ENCODE data around the gene MAPK4.

Gene MAPK4

DNA sequence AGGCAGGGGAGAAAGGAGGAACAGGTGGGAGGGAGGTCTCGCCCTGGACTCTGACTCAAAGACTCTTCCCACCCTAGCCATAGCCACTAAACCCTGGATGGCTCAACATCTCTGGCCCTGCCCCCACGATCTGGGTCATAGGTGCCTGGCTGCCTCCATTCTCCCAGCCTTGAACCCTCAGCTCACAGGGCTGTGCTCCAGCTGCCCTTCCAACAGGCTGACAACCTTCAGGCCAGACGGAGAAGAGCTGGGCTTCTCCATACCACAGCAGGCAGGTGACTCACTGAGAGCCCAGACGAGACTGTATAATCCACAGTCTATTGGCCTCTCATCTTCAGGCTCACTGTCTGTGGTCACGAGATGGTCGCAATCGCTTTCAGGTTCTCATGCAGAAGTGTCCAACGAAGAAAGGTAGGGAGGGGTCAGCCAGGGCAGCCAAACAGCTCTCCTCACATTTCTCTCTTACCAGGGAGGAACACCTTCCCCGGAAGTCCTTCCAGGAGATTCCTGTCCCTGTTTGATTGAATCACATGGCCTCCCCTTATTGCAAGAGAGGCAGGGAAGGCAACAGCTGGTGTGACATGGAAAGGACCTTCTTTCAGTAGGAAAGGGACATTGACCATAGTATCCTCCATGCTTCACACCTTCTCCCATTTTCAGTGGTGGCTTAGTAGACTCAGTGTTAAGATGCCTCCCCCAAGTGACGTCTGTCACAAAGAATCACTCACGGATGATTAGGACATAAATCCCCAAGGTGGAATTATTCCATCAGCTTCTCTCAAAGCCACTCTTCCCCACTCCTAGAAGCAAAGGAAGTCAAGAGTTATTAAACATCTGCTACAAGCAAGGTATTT, 159.8 kb downstream of the MAPK4 start:
- DNase-seq (ENCODE audit: low read depth in 2 of 2) = no peak

DNA sequence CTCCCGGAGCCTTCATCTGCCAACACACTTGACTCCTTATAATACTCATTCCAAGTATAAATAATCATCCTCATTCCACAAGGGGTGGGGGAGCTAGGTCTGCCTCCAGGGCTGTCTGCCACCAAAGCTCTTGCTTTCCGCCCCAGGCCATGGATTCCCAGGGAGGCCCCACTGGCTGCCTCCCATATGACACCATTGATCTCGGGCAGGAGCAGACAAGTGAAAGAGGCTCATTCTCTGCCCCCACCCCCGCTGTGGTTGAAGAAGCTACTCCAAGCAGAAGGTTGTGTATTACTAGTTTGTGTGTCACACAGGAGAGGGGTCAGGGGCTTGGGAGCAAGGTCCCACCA, 160.4 kb downstream of the MAPK4 start:
- no peak for DNase-seq (ENCODE audit: low read depth in 2 of 2)

DNA sequence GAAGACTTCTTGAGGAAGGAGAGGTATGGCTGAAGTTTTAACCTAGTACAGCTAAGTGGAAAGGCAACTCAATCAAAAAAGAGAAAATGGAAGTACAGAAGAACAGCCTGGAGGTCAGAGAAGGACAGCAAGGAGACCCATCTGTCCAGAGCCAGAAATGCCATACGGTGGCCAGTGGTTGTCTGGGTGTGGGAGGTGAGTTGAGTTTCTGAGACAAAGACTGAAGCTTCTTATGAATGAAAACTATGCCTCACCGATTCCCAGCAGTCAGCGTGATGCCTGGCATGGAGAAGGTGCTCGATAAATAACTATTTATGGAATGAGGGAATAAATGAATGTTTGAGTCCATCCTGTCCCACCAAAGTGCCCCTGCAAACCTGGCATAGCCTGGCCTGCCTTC, 161.1 kb downstream of the MAPK4 start:
- no peak for DNase-seq (ENCODE audit: low read depth in 2 of 2)

DNA sequence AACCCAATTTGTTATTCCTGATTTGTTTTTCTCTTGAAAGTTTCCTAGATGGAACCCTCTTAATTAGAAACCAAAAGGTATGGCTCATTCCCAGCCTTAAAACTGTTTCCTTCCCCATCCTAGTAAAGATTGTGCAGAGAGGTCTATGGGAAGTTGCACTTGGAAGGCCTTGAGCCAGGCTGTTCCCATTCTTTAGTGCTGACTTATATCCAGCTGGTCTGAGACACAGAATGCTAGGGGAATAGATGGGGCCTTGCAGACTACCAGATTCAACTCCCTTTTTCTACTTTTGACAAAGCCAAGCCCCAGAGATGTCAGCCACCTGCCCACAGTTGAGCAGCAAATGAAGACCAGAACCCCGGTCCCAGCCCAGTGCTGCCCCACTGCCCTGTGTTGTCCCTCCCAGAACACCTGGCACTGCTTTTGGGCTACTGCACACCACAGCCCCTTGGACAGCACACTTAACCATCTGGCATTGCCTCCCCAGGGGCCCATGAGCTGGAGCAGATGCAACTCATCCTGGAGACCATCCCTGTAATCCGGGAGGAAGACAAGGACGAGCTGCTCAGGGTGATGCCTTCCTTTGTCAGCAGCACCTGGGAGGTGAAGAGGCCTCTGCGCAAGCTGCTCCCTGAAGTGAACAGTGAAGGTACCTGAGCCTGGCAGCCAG, 161.7 kb downstream of the MAPK4 start:
- no peak for DNase-seq (ENCODE audit: low read depth in 2 of 2)

DNA sequence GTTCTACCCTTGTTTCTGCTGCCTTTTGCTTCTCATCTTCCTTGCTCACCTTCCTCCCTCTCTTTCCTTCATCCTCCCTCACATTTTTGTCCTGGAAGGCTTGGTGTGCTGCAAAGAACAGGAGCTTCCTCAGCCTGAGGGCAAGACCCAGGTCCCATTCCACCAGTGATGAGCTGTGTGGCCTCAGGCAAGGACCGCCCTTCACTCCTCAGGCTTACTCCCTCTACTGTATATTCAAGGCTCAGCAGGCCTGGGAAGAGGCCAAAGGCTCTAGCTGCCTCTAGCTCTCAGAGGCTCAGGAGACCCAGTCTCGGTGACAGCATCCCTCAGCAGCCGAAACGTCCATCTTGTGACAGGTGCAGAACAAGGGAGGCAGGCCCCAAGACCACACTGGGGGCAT, 162.4 kb downstream of the MAPK4 start:
- DNase-seq (ENCODE audit: low read depth in 2 of 2) = no peak

DNA sequence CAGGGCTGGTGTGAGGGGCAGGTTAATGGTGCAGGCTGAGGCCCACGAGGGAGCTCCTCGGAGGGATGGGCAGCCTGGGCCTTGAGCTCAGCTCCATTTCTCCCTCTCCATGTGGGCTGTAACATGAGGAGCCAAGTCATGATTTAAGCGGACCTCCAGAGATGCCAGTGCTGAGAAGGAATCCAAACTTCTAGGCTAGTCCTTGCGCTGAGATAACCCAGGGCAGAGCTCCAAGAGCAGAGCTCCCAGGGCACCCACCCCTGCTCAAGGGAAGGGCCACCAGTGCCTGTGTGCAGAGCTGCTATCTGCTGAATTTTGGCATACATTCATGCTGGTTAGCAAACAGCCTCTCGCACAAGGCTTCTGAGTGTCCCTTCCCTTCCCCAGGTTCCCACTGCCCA, 164.9 kb downstream of the MAPK4 start:
- DNase-seq (ENCODE audit: low read depth in 2 of 2) = no peak

DNA sequence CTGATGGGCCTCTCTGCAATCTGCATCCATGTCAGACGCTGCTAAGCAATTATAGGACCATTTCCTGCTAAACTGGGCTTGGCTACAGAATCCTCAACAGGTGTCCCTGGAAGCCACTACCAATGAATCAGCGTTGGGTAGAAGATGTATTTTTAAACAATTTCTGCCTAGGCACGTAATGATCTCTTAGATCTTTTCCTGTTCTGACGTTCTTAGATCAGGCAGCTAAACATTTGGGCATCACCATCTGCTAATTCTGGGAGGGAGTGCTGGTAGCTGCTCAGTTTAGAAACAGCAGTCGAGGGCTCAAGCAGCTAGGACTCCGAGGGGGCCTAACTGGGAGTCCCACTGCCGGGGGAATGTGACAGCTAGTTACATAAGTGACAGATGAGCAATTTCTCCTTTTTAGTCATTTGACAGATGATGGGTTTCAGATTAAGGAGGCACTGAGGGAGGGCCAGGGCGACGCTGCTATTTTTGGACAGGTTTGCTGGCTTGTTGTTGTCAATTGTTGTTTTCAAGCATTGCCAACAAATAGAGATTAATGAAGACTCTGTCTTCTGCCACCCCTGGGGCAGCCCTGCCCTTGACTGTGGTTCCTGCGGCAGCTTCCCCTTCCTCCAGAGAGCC, 167.2 kb downstream of the MAPK4 start:
- DNase-seq (ENCODE audit: low read depth in 2 of 2) = no peak

DNA sequence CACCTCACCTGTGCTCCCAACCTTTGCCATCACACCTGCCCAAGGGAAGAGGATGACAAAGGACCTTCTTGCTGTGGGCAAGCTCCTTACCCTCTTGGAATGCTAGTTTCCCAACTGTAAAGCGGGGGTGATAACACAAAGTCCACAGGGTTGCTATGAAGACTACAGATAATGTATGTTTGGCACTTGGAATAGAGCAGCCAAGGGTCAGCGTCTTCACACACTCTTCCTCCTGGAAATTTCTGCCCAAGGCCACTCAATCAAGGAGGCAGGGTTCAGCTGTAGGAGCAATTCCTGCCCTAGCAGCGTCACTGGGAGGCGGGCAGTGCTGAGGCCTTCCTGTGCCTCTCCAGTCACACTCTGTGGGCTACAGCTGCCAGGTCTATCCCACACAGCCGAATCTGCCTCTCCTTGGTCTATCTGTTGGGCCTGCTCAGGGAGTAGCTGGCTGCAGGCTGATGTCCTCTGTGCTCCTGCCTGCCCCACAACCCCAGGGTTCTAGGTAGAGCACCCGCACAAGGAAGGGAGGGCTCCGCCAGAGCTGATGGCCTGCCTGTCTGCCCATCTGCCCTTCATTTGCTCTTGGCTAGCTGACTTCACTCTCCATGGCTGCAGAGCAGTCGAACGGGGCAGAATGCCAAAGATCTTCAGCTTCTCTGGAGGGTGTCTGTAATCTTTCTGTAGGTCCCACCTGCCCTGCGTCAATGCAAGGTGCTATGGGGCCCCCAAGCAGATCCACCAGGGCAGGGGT, 168.0 kb downstream of the MAPK4 start:
- no peak for DNase-seq (ENCODE audit: low read depth in 2 of 2)

DNA sequence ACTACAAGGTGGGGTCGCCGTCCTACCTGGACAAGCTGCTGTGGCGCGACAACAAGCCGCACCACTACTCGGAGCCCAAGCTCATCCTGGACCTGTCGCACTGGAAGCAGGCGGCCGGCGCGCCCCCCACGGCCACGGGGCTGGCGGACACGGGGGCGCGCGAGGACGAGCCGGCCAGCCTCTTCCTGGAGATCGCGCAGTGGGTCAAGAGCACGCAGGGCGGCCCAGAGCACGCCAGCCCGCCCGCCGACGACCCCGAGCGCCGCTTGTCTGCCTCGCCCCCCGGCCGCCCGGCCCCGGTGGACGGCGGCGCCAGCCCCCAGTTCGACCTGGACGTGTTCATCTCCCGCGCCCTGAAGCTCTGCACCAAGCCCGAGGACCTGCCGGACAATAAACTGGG, 169.5 kb downstream of the MAPK4 start:
- DNase-seq (ENCODE audit: low read depth in 2 of 2) = no peak

DNA sequence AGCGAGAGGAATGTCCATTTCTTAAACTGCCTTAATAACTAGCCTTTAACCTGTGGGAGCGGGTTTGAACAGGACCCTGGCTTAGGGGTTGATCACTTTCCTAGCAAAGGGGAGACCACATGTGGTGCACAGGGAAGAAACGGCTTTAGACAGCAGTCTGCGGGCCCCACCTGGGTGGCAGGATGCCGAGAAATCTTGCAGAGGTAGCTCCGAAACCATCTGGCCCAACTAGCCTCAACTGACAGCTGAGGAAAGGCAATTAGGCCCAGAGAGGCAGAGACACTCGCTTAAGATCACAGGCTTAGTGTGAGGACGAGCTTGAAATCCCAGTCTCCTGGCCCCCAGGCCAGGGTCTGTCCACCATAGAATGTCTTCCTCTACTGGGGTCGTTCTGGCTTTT, 170.1 kb downstream of the MAPK4 start:
- DNase-seq (ENCODE audit: low read depth in 2 of 2) = no peak

DNA sequence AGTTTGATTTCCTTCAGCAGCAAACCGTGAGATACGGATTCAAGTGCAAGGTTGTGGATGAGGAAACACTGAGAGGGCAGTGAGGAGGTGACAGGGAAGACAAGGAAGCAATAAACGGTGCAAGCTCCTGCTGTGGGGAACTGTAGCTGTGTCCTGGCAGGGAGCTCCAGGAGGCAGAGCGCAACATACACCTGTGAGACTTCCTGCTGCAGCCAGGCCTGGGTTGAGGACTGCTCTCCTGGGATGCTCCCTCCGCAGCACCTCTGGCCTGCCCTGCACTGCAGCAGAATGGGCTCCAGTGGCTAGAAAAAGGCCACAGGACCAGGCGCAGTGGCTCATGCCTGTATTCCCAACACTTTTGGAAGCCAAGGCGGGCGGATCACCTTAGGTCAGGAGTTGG, 174.5 kb downstream of the MAPK4 start:
- DNase-seq (ENCODE audit: low read depth in 2 of 2) = no peak

DNA sequence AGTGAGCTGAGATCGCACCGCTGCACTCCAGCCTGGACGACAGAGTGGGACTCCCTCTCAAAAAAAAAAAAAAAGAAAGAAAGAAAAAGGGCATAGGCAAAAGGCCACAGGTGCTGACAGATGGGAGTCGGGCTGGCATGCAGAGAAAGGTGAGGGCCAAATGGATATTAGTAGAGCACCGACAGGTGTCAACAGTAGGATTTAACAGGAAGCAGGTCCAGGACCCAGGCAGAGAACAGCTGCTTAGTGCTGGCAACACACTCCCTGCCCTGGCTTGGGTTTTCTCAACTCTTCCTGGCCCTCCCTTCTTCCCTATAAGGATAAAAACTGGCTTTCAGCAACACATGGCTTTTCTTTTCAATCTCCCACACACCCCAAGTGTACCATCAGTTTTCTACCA, 175.0 kb downstream of the MAPK4 start:
- DNase-seq (ENCODE audit: low read depth in 2 of 2) = no peak

DNA sequence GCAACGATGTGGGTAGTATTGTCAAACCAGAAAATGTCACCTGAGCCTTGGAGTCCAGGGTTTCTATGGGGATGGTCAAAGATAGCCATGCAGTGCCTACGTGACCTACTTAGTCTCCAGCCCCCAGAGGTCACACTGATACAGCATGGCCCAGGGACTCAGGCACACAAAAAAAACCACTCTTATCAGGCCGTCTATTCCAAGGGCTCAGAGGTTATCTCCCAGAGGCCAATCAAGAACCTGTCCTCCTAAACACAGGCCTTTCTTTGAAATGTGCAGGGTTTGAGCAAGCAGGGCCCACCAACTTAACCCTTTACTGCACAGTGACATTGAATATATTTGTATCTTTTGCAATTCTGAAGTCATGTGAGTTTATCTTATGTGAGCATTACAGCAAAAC, 177.2 kb downstream of the MAPK4 start:
- DNase-seq (ENCODE audit: low read depth in 2 of 2) = no peak

DNA sequence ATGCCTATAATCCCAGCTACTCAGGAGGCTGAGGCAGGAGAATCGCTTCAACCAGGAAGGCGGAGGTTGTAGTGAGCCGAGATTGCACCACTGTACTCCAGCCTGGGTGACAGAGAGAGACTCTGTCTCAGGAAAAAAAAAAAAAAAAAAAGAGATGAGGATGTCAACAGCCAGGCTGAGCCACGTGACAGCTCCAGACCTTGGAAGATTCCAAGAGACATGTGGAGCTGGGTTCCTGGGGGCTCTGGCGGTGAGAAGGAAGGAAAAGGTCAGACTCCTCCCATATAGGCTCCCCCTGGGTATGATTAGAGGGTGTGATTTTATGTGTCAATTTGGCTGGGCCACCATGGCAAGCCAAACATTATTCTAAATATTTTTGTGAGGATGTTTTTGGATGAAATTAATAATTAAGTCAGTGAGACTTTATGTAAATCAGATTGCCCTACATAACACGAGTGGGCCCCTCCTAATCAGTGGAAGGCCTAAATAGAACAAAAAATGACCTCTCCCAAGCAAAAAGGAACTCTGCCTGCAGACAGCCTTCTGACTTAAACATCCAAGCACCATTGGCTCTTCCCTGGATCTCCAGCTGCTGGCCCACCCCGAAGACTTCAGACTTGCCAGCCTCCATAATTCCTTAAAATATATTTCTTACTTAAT, 178.3 kb downstream of the MAPK4 start:
- no peak for DNase-seq (ENCODE audit: low read depth in 2 of 2)

DNA sequence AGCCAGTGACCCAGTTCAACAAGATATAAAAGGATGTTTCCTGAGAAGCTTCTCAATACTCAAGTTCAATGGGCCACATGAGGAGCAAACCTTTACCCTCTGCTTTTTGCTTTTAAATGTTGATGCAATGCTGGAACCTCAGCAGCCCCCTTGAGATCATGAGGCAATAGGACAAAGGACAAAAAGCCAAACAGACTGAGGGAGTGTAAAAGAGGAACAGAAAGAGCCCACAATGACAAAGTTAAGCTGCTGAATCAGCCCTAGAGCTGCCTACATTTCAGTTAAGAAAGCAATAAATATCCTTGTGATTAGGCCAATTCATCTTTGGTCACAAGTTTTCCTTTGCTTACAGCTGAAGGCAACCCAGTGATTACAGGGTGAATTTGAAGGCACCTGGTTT, 183.1 kb downstream of the MAPK4 start:
- DNase-seq (ENCODE audit: low read depth in 2 of 2) = no peak

DNA sequence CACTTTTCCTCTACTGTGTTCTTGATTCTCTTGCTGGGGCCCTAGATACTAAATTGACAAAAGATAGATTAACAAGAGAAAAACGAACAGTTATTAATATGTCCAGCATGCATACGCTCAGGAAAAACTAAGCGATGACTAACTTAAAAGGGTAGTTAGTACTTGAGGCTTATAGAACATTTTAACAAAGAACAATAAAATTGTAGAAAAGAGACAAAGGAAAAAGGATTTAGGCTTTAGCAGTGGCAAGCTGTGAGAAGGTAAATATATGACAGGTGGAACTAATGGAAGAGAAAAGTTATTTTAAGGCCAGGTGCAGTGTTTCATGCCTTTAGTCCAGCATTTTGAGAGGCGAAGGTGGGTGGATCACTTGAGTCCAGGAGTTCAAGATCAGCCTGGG, 184.4 kb downstream of the MAPK4 start:
- DNase-seq (ENCODE audit: low read depth in 2 of 2) = no peak

DNA sequence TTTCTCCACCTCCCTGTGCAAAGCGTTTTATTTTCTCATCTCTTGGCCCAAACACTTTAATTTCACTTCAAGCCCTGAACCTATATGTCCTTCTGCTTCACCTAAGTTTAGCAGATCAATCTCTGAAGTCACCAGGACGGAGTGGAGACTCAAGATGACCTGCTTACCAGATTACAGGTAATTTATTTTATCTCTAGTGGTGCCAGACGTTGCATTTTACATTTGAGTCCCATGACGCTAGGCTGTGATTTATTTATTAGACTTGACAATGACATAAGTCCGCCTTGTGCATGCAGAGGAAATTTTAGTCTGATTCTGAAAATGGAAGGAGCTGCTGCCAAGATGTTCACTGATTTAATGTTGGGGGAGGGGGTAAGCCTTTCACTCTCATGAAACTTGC, 186.1 kb downstream of the MAPK4 start:
- no peak for DNase-seq (ENCODE audit: low read depth in 2 of 2)

DNA sequence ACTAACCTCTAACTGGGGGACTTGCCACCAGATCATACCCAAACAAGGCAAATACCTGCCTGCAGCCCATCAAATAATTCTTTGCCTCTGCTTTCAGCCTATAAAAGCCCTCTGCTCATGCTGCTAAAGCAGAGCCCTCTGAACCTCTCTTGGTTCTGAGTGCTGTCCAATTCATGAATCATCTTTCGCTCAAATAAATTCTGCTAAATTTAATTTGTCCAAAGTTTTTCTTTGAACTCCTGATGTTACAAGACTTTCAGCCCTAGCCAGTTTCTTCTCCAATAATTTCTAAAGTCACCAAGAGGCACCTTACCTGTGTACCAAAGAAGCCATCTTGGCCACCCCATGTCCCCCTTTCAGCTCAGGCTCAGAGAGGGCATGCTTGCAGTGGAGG, 188.0 kb downstream of the MAPK4 start:
- no peak for DNase-seq (ENCODE audit: low read depth in 2 of 2)

DNA sequence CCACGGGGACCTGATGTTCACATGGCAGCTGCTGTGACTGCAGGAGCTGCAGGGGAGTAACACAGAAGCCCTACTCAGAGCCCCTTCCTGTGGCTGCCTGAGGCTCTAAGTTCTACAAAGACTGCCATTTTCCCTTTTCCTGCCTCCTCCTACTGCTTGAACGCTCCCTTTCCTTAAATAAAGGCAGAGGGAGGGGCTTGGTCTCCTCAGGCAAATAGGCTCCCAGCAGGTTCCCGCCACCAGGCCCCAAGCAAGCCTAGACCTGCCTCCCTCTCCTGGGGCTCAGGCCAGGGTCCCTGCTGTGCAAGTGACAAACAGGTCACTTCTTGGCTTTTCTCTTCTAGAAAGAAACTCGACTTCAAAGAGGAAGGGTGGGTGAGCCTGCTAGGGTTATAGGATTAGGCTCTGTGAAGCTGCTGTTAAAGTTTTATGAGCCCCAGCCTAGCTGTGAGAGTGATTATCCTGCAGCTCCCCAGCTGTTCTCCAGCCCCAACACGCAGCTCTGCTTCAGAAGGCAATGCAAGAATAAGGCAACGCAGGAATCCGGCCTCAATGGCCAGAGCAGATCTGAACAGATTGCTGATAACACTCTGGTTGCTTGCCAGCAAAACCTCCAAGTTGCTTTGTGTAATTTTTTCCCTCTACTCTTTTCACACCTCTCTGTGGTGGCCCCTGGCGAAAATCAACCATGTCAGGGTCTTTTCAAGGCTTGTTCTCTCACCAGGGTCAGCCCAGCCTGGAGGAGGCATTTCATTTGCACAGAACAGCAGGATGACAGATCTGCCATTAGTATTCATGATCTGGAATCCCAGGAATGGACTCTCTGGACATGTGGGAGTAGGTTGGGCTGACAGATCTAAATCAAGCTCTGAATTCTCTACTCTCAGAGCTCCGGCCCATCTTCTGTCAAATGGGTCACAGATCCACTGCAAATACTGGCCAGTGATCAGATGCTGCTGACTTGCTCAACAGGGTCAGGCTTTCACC, 188.6 kb downstream of the MAPK4 start:
- DNase-seq (ENCODE audit: low read depth in 2 of 2) = no peak

DNA sequence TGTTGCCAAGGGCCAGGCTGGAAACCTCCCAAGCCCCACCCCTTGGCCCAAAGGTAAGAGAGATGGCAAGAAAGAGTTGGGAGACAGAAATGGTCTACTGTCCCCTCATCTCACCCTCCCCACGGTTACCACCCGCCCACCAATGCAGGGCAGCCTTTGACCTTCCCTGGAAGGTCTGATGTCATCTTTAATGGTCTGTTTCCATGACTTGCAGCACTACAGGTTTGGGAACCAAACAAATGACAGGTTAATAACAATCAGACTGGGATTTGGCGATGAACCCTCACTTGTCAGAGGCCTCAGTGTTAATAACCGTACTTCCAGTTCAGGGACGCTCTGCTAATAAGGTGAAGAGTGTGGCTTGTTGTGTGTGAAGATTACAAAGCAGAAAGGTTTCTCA, 189.5 kb downstream of the MAPK4 start:
- no peak for DNase-seq (ENCODE audit: low read depth in 2 of 2)

DNA sequence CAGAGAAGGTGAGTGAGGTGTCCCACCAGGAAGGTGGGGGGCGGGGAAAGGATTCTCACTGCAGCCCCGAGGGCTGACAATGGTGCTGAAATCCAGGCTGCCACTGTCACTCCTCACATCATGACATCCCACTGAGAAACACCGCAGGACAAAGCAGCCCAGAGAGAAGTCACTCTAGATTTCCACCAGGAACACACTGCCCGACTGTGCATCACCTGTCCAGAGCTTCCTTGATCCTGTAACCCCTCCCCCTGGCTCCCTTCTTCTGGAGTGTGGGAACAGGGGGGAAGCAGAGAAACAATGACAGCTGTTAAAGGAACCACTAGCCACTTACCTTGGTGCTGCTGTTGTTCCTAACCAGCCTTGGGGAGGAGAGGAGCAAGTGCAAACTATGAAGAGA, 190.1 kb downstream of the MAPK4 start:
- DNase-seq (ENCODE audit: low read depth in 2 of 2) = no peak
